ENCODE data around the gene PIGU. TPM values are rescaled to one million over a fixed set of nuclear protein-coding genes. Genes with fewer than 3 reads are reported as not detected.
A peak's percentile ranks its signal among the peaks of the same experiment; 100 is the strongest.

The PIGU gene
- total and polyA plus RNA-seq, 2 donors (not counting 1 experiment from before 2014, with no cell fraction given), result 12.0 to 19.3 TPM

- TF ChIP-seq EZH2 (IDR thresholded peaks at IDR 0.05; ENCODE audit: borderline replicate concordance, insufficient read depth, low read depth, low read length, poor library complexity, severe bottlenecking), result no peak
- no peak for TF ChIP-seq CTCF (IDR thresholded peaks at IDR 0.05)
- peaks cover 9% of the 10 kb centered on the region for H3K27me3 Mint-ChIP-seq
- Histone ChIP-seq H2AFZ (ENCODE audit: insufficient read depth, low read depth, low read length, poor library complexity, severe bottlenecking) (no peak overlapping the region), H3K27ac (ENCODE audit: low read length in 2 of 2) (peak overlapping the region in 1 of 2 donors; percentile 95), H3K4me1 (ENCODE audit: control insufficient read depth in 2 of 2, insufficient read depth in 2 of 2, low read length in 2 of 2) (peaks cover 23 to 32% of the 10 kb centered on the region in 2 donors), H3K4me3 (ENCODE audit: control extremely low read depth in 1 of 5, extremely low read depth in 1 of 5, insufficient read depth in 1 of 5, low read depth in 2 of 5, low read length in 4 of 5) (no peak overlapping the region), H4K20me1 (ENCODE audit: control insufficient read depth, insufficient read depth, low read length, poor library complexity, severe bottlenecking) (peaks cover 6% of the 10 kb centered on the region), H3K27me3 (replicated peaks in 1 of 4; ENCODE audit: control extremely low read depth in 1 of 4, control insufficient read depth in 3 of 4, insufficient read depth in 4 of 4, low read length in 3 of 4) (peaks cover 0 to 13% (median 0%) of the 10 kb centered on the region in 4 experiments), H3K36me3 (replicated peaks in 1 of 2; ENCODE audit: control extremely low read depth in 1 of 2, control insufficient read depth in 1 of 2, extremely low read depth in 1 of 2, insufficient read depth in 2 of 2, low read length in 1 of 2) (no peaks in the 10 kb centered on the region), H3K9ac (ENCODE audit: low read length) (no peak overlapping the region), H3K4me2 (replicated peaks; ENCODE audit: low read depth, low read length, poor library complexity, severe bottlenecking) (peak overlapping the region; percentile 99), H3K9me3 (ENCODE audit: control extremely low read depth in 1 of 3, control insufficient read depth in 2 of 3, insufficient read depth in 1 of 3, low read length in 2 of 3) (no peaks in the 10 kb centered on the region), H3K79me2 (ENCODE audit: control insufficient read depth, insufficient read depth, low read length) (no peaks in the 10 kb centered on the region)
- intact Hi-C loops (cut with micrococcal nuclease), result loop anchor here (10.0 kb wide), 3 partner anchors 119 to 711 kb away; partner anchors contain the start of genes EDEM2, NCOA6 and RALY
- ChIA-PET CTCF (interaction anchor here (0.9 to 4.5 kb wide), 7 partner anchors 64 to 394 kb away, joined by 3 to 69 read pairs (median 4); partner anchors contain the start of gene DYNLRB1), POLR2A (interaction anchor here (2.3 kb wide), 1 partner anchor 28 kb away, joined by 10 read pairs; the partner anchor contains the start of gene PIGU)
- DNase-seq (no peak), ATAC-seq (ENCODE audit: low read depth) (no peak)
- H3K4me1 Mint-ChIP-seq, result peaks cover 34% of the 10 kb centered on the region
- H3K9me3 Mint-ChIP-seq (ENCODE audit: insufficient read depth), result no peaks in the 10 kb centered on the region
- H3K27ac Mint-ChIP-seq, result peak overlapping the region; percentile 93
- H3K4me3 Mint-ChIP-seq, result peak overlapping the region; percentile 92
- WGBS (ENCODE audit: insufficient coverage), result 76% methylated on average over 3 of the region's 6 CpGs
Measured at GRCh38 chr20:34705397-34706301, 28.8 kb upstream of the PIGU start.
